Keratinocyte (primary cell): ENCODE data around the gene ZBTB17.

Experiments used
- CTCF ChIP-seq, 3 experiments: IDR thresholded peaks in 1 of 3; conservative IDR thresholded peaks in 1 of 3; optimal IDR thresholded peaks in 1 of 3; 2 replicates in 2 of 3; 3 replicates in 1 of 3; pipeline versions ENCODE3 to v1.5.1; 2011; ENCODE audit warnings: low read length in 3 of 3, mild to moderate bottlenecking in 3 of 3, moderate library complexity in 2 of 3, control low read depth in 1 of 3, inconsistent platforms in 1 of 3; ENCODE audit not compliant: insufficient read depth in 2 of 3; ENCODE audit errors: extremely low read depth in 1 of 3
- EZH2 ChIP-seq: IDR thresholded peaks from one replicate; pipeline ENCODE4 v1.6.1; 2012; ENCODE audit warnings: inconsistent platforms, mild to moderate bottlenecking, low read length, moderate library complexity

DNA sequence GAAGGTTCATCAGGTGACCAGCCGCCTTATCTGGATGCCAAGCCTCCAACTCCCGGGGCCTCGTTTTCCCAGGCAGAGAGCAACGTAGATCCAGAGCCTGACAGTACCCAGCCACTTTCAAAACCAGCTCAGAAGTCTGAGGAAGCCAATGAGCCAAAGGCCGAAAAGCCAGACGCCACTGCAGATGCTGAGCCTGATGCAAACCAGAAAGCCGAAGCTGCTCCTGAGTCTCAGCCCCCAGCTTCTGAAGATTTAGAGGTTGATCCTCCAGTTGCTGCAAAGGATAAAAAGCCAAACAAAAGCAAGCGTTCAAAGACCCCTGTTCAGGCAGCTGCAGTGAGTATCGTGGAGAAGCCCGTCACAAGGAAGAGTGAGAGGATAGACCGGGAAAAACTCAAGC lies 44.5 kb downstream of the ZBTB17 start:
- TF ChIP-seq CTCF (optimal IDR thresholded peaks at IDR 0.05 in 1 of 3, IDR thresholded peaks at IDR 0.05 in 1 of 3, conservative IDR thresholded peaks at IDR 0.05 in 1 of 3; ENCODE audit: extremely low read depth in 1 of 3, insufficient read depth in 2 of 3, low read length in 3 of 3) (no peak), EZH2 (no peak)
